Gastrocnemius medialis (tissue), 4 donors: ENCODE measurements around the gene TCEA2. TPM values are rescaled to one million over a fixed set of nuclear protein-coding genes. Genes with fewer than 3 reads are reported as not detected.

ENCODE experiments used
- ATAC-seq, 2 donors: fragments of 150-250 bp; one replicate each; pipeline ENCODE4 v1.9.1; 2016
- DNase-seq, 2 donors: peaks; one replicate each; pipeline ENCODE4 v3.0.0-alpha.2; 2019
- H3K27ac ChIP-seq, 4 donors: fragments of 200-600 bp; sonication (generic); 1 replicate in 1 of 4; 2 replicates in 3 of 4; pipeline ENCODE4 v1.5.1; 2016 to 2018; ENCODE audit warnings: mild to moderate bottlenecking in 2 of 4, moderate library complexity in 1 of 4
- H3K27me3 ChIP-seq, 3 donors: fragments of 200-600 bp; sonication (generic) in 2 of 3; 1 replicate in 1 of 3; 2 replicates in 2 of 3; pipeline versions ENCODE4 v1.5.1 to v1.6.0; 2016 to 2019; ENCODE audit warnings: mild to moderate bottlenecking in 1 of 3, moderate library complexity in 1 of 3
- H3K36me3 ChIP-seq, 2 donors: fragments of 200-600 bp; sonication (generic) in 1 of 2; one replicate each; pipeline ENCODE4 v1.5.1; 2017 to 2018
- H3K4me1 ChIP-seq, 2 donors: fragments of 200-600 bp; sonication (generic) in 1 of 2; one replicate each; pipeline ENCODE4 v1.5.1; 2016 to 2017; ENCODE audit warnings: mild to moderate bottlenecking in 2 of 2
- H3K4me3 ChIP-seq, 4 donors: fragments of 200-600 bp; sonication (generic) in 3 of 4; 1 replicate in 1 of 4; 2 replicates in 3 of 4; pipeline ENCODE4 v1.5.1; 2016 to 2019; ENCODE audit warnings: mild to moderate bottlenecking in 2 of 4
- H3K9me3 ChIP-seq, 3 donors: fragments of 200-600 bp; sonication (generic) in 2 of 3; 1 replicate in 1 of 3; 2 replicates in 2 of 3; pipeline ENCODE4 v1.5.1; 2016 to 2019
- POLR2A ChIP-seq, 2 donors: fragments of 450-650 bp; IDR thresholded peaks; one replicate each; pipeline ENCODE4 v1.6.1; 2017; ENCODE audit warnings: antibody characterized with exemption in 2 of 2, mild to moderate bottlenecking in 2 of 2, moderate library complexity in 2 of 2
- in situ Hi-C, 4 donors: fragments of 200-750 bp; cut with MboI; loops; one replicate each; pipeline versions ENCODE4 v1.15.0 to v1.8.0; 2017; ENCODE audit warnings: low sequenced_read_pairs in 4 of 4
- intact Hi-C: fragments of 100-400 bp; cut with DNase I; formaldehyde crosslinking; loops from one replicate; pipeline ENCODE4 v1.15.1; 2023; ENCODE audit warnings: low total_unique reads
- total RNA-seq, 4 donors: library from RNA; depleted of rRNA; stranded (reverse); fragments of >200 nt; gene quantifications; one replicate each; pipeline versions ENCODE4 v1.1.0 to v1.2.3, GENCODE V29; 2016
- TF ChIP-seq, protein P1 (sequence below), 5 experiments: fragments of 450-650 bp in 3 of 5; fragments of 200-600 bp in 2 of 5; sonication (generic) in 2 of 5; IDR thresholded peaks in 4 of 5; conservative IDR thresholded peaks in 1 of 5; 1 replicate in 4 of 5; 2 replicates in 1 of 5; pipeline ENCODE4 v1.5.1; 2016 to 2019; ENCODE audit warnings: antibody characterized with exemption in 5 of 5, mild to moderate bottlenecking in 3 of 5, moderate library complexity in 3 of 5

Gene TCEA2
- total RNA-seq, 4 donors from 2014 or later = 8.4 to 21.0 (median 8.8) TPM

DNA sequence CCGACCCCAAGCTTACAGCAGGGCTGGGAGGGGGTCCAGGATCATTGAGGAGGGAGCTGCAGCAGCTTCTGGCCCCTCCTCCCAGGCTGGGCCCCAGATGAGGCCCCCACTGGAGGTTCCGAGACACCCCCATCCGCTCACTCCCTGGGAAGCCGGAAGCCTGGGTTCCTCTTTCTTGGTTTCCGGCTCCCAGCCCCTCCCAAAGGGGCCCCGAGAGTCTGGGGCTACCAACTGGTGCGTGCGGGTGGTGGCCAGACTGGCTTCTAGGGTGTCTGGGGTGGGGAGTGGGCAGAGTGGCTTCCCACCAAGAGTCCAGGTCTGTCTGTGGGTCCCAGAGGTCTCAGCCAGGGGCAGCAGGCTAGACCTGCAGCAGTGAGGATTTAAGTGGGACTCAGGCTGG, 14.1 kb downstream of the TCEA2 start:
- intact Hi-C loops = no loop called here
- peaks cover 9 to 15% of the 10 kb centered on the region in 2 donors for H3K4me1 ChIP-seq
- no peak overlapping the region for H3K27ac ChIP-seq
- in situ Hi-C loops = no loop called here
- TF ChIP-seq, protein P1, sequence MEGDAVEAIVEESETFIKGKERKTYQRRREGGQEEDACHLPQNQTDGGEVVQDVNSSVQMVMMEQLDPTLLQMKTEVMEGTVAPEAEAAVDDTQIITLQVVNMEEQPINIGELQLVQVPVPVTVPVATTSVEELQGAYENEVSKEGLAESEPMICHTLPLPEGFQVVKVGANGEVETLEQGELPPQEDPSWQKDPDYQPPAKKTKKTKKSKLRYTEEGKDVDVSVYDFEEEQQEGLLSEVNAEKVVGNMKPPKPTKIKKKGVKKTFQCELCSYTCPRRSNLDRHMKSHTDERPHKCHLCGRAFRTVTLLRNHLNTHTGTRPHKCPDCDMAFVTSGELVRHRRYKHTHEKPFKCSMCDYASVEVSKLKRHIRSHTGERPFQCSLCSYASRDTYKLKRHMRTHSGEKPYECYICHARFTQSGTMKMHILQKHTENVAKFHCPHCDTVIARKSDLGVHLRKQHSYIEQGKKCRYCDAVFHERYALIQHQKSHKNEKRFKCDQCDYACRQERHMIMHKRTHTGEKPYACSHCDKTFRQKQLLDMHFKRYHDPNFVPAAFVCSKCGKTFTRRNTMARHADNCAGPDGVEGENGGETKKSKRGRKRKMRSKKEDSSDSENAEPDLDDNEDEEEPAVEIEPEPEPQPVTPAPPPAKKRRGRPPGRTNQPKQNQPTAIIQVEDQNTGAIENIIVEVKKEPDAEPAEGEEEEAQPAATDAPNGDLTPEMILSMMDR (IDR thresholded peaks at IDR 0.05 in 4 of 5, conservative IDR thresholded peaks at IDR 0.05 in 1 of 5) = no peak
- no peak for TF ChIP-seq POLR2A (IDR thresholded peaks at IDR 0.05)
- H3K36me3 ChIP-seq = no peaks in the 10 kb centered on the region
- DNase-seq = no peak
- H3K9me3 ChIP-seq = no peaks in the 10 kb centered on the region
- H3K27me3 ChIP-seq = peaks cover 0 to 3% (median 0%) of the 10 kb centered on the region in 3 donors
- peak overlapping the region in 1 of 4 donors; percentile 76 for H3K4me3 ChIP-seq
- no peak for ATAC-seq

DNA sequence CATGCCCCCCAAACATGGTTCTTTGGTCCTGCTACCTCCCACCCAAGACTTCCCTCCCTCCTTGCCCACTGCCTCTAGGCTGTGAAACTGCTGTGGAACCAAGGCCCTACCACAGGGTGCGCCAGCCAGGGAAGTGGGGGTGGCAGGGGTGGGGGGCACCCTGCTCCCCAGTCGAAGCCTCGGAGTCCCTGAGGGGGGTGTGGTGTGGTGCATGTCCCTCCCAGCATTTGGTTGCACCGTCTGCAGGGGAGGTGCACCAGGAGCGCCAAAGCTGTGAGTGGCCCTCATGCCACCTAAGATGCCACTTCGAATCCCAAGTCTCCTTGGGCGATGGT, 14.5 kb downstream of the TCEA2 start:
- TF ChIP-seq POLR2A (IDR thresholded peaks at IDR 0.05) = no peak
- TF ChIP-seq, protein P1 (IDR thresholded peaks at IDR 0.05 in 4 of 5, conservative IDR thresholded peaks at IDR 0.05 in 1 of 5) = no peak
- intact Hi-C loops (no loop called here), in situ Hi-C loops (no loop called here)
- H3K36me3 ChIP-seq = no peaks in the 10 kb centered on the region
- H3K27ac ChIP-seq = no peak overlapping the region
- H3K4me1 ChIP-seq = peaks cover 9 to 15% of the 10 kb centered on the region in 2 donors
- DNase-seq (no peak), ATAC-seq (no peak)
- H3K9me3 ChIP-seq = no peaks in the 10 kb centered on the region
- H3K4me3 ChIP-seq = peak overlapping the region in 1 of 4 donors; percentile 76
- peaks cover 0 to 3% (median 0%) of the 10 kb centered on the region in 3 donors for H3K27me3 ChIP-seq

- intact Hi-C loops (no loop called here), in situ Hi-C loops (no loop called here)
- peak overlapping the region in 1 of 4 donors; percentile 70 for H3K27ac ChIP-seq
- no peak for TF ChIP-seq POLR2A (IDR thresholded peaks at IDR 0.05)
- TF ChIP-seq, protein P1 (IDR thresholded peaks at IDR 0.05 in 4 of 5, conservative IDR thresholded peaks at IDR 0.05 in 1 of 5) = no peak
- H3K4me3 ChIP-seq = peak overlapping the region in 3 of 4 donors; percentile 72 to 88 (median 76)
- ATAC-seq = no peak
- no peaks in the 10 kb centered on the region for H3K9me3 ChIP-seq
- H3K27me3 ChIP-seq = peaks cover 0 to 4% (median 3%) of the 10 kb centered on the region in 3 donors
- DNase-seq = no peak
- H3K36me3 ChIP-seq = no peaks in the 10 kb centered on the region
- H3K4me1 ChIP-seq = peaks cover 9 to 15% of the 10 kb centered on the region in 2 donors
Measured at GRCh38 chr20:64077876-64078551, 15.0 kb downstream of the TCEA2 start.

DNA sequence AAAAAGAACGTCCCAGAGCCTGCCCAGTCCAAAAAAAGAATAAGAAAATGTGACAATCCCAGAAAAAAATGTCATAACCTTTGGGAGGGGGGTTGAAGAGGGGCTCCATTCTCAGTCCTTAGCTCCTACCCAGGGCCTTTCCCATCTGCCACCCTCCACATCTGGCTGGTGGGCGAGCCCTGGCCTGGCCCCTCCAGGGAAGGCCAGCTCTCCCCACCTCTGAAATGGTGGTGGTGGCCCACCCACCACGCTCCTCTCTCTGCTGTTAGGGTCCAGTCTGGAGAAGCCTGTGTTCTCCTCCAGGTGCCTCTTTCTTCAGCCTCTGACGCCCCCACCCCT, 15.9 kb downstream of the TCEA2 start:
- H3K27ac ChIP-seq = peak overlapping the region; percentile 64 to 72 (median 68)
- intact Hi-C loops (no loop called here), in situ Hi-C loops (no loop called here)
- TF ChIP-seq, protein P1 (IDR thresholded peaks at IDR 0.05 in 4 of 5, conservative IDR thresholded peaks at IDR 0.05 in 1 of 5) = no peak
- TF ChIP-seq POLR2A (IDR thresholded peaks at IDR 0.05) = no peak
- ATAC-seq = no peak
- H3K4me1 ChIP-seq = peaks cover 13 to 18% of the 10 kb centered on the region in 2 donors
- no peaks in the 10 kb centered on the region for H3K9me3 ChIP-seq
- H3K36me3 ChIP-seq = no peaks in the 10 kb centered on the region
- peak overlapping the region; percentile 65 to 88 (median 74) for H3K4me3 ChIP-seq
- no peak for DNase-seq
- peaks cover 0 to 10% (median 6%) of the 10 kb centered on the region in 3 donors for H3K27me3 ChIP-seq
